Mesodermal cell (in vitro differentiated cells): ENCODE results near the gene DUS2.

Experiments
- H3K27ac ChIP-seq: 2 replicates; pipeline ENCODE4 v1.7.0; 2013; ENCODE audit warnings: mild to moderate bottlenecking, low read depth, low read length, moderate library complexity; ENCODE audit not compliant: severe bottlenecking
- H3K36me3 ChIP-seq: 2 replicates; pipeline ENCODE4 v1.7.1; 2013; ENCODE audit warnings: mild to moderate bottlenecking, low read length, moderate library complexity; ENCODE audit not compliant: control insufficient read depth, insufficient read depth
- H3K4me1 ChIP-seq: one replicate; pipeline ENCODE4 v1.7.1; 2013; ENCODE audit warnings: mild to moderate bottlenecking, low read length; ENCODE audit not compliant: insufficient read depth, control insufficient read depth, poor library complexity, severe bottlenecking
- H3K4me3 ChIP-seq: 2 replicates; pipeline ENCODE4 v1.7.0; 2013; ENCODE audit warnings: low read length, control low read depth, mild to moderate bottlenecking; ENCODE audit not compliant: insufficient read depth, poor library complexity, severe bottlenecking; ENCODE audit errors: extremely low read depth
- H3K9me3 ChIP-seq: 2 replicates; pipeline ENCODE4 v1.7.1; 2013; ENCODE audit warnings: mild to moderate bottlenecking, low read length, moderate library complexity; ENCODE audit not compliant: control insufficient read depth
- WGBS, 2 experiments: methylation state at CpG; one replicate each; pipeline ENCODE4 v1.1.5; 2013; ENCODE audit warnings: missing lambda C conversion rate in 2 of 2; ENCODE audit not compliant: insufficient coverage in 2 of 2; 5-methylcytosine and 5-hydroxymethylcytosine counted together

Gene DUS2

GRCh38 chr16:68047987-68048386 lies 24.9 kb downstream of the DUS2 start:
- Histone ChIP-seq H3K27ac (no peak overlapping the region), H3K9me3 (no peaks in the 10 kb centered on the region), H3K36me3 (peaks cover 30% of the 10 kb centered on the region), H3K4me1 (no peaks in the 10 kb centered on the region), H3K4me3 (no peak overlapping the region)
- 100% methylated on average over 1 to 2 of the region's 2 CpGs for WGBS, 2 experiments

GRCh38 chr16:68049449-68049848 lies 26.4 kb downstream of the DUS2 start:
- no peak overlapping the region for H3K4me3 ChIP-seq
- H3K27ac ChIP-seq, result no peak overlapping the region
- WGBS, 2 experiments, result 96 to 100% methylated on average over 2 of the region's 2 CpGs
- H3K9me3 ChIP-seq, result no peaks in the 10 kb centered on the region
- H3K4me1 ChIP-seq, result no peaks in the 10 kb centered on the region
- peaks cover 36% of the 10 kb centered on the region for H3K36me3 ChIP-seq

- H3K36me3 ChIP-seq, result peaks cover 37% of the 10 kb centered on the region
- 100% methylated on average over 1 to 2 of the region's 3 CpGs for WGBS, 2 experiments
- H3K9me3 ChIP-seq, result no peaks in the 10 kb centered on the region
- H3K4me1 ChIP-seq, result no peaks in the 10 kb centered on the region
- no peak overlapping the region for H3K27ac ChIP-seq
- H3K4me3 ChIP-seq, result no peak overlapping the region
Observed at GRCh38 chr16:68055395-68055794, 32.3 kb downstream of the DUS2 start.

- Histone ChIP-seq H3K4me1 (peaks cover 10% of the 10 kb centered on the region), H3K36me3 (peaks cover 30% of the 10 kb centered on the region), H3K4me3 (no peak overlapping the region), H3K27ac (no peak overlapping the region), H3K9me3 (no peaks in the 10 kb centered on the region)
Observed at GRCh38 chr16:68059804-68060203, 36.7 kb downstream of the DUS2 start.

- Histone ChIP-seq H3K9me3 (no peaks in the 10 kb centered on the region), H3K27ac (no peak overlapping the region), H3K36me3 (peaks cover 28% of the 10 kb centered on the region), H3K4me3 (no peak overlapping the region), H3K4me1 (peaks cover 23% of the 10 kb centered on the region)
- 92 to 100% methylated on average over 2 of the region's 3 CpGs for WGBS, 2 experiments
Observed at GRCh38 chr16:68061396-68061795, 38.3 kb downstream of the DUS2 start.

- no peak overlapping the region for H3K27ac ChIP-seq
- H3K9me3 ChIP-seq, result no peaks in the 10 kb centered on the region
- H3K4me1 ChIP-seq, result peaks cover 23% of the 10 kb centered on the region
- no peak overlapping the region for H3K4me3 ChIP-seq
- peaks cover 32% of the 10 kb centered on the region for H3K36me3 ChIP-seq
- WGBS, 2 experiments, result 92 to 96% methylated on average over 4 of the region's 4 CpGs
Observed at GRCh38 chr16:68062910-68063393, 39.9 kb downstream of the DUS2 start.

- Histone ChIP-seq H3K4me3 (no peak overlapping the region), H3K27ac (peak overlapping the region; percentile 69), H3K4me1 (peaks cover 23% of the 10 kb centered on the region), H3K36me3 (peaks cover 20% of the 10 kb centered on the region), H3K9me3 (no peaks in the 10 kb centered on the region)
- WGBS, 2 experiments, result 50% methylated on average over 2 of the region's 2 CpGs; no CpG with 5 or more reads in 1 of the 2 experiments
Observed at GRCh38 chr16:68064791-68065365, 41.8 kb downstream of the DUS2 start.

GRCh38 chr16:68065716-68066305 lies 42.7 kb downstream of the DUS2 start:
- Histone ChIP-seq H3K4me3 (no peak overlapping the region), H3K36me3 (peaks cover 25% of the 10 kb centered on the region), H3K27ac (peak overlapping the region; percentile 69), H3K9me3 (no peaks in the 10 kb centered on the region), H3K4me1 (peaks cover 28% of the 10 kb centered on the region)
- 86 to 100% methylated on average over 1 to 2 of the region's 6 CpGs for WGBS, 2 experiments

GRCh38 chr16:68066763-68067162 lies 43.7 kb downstream of the DUS2 start:
- H3K4me1 ChIP-seq, result peaks cover 28% of the 10 kb centered on the region
- no peak overlapping the region for H3K27ac ChIP-seq

GRCh38 chr16:68068926-68069325 lies 45.8 kb downstream of the DUS2 start:
- peaks cover 26% of the 10 kb centered on the region for H3K4me1 ChIP-seq
- no peak overlapping the region for H3K4me3 ChIP-seq
- H3K36me3 ChIP-seq, result peaks cover 40% of the 10 kb centered on the region
- H3K9me3 ChIP-seq, result no peaks in the 10 kb centered on the region
- WGBS, 2 experiments, result 94 to 95% methylated on average over 7 to 9 of the region's 9 CpGs
- H3K27ac ChIP-seq, result no peak overlapping the region

More at GRCh38 chr16:68066763-68067162, 43.7 kb downstream of the DUS2 start:
- Histone ChIP-seq H3K36me3 (peaks cover 28% of the 10 kb centered on the region), H3K9me3 (no peaks in the 10 kb centered on the region), H3K4me3 (no peak overlapping the region)
- WGBS, 2 experiments, result no CpG with 5 or more reads among the region's 1 CpG

- Histone ChIP-seq H3K36me3 (peaks cover 44% of the 10 kb centered on the region), H3K4me3 (no peak overlapping the region), H3K9me3 (no peaks in the 10 kb centered on the region), H3K4me1 (peaks cover 19% of the 10 kb centered on the region), H3K27ac (no peak overlapping the region)
- 93 to 95% methylated on average over 7 of the region's 7 CpGs for WGBS, 2 experiments
Observed at GRCh38 chr16:68069511-68070248, 46.6 kb downstream of the DUS2 start.
